HG03442 (cell line): ENCODE measurements around the gene SLX4IP.
"Not testable (repeated sequence)": the region's sequence is repeated elsewhere in the genome, so short reads cannot be mapped to it uniquely, and the experiment has no call there.

ENCODE experiments used
- ATAC-seq: cut with Tn5 transposase; IDR thresholded peaks from one replicate; pipeline ENCODE4 v1.9.1; 2021; ENCODE audit warnings: mild to moderate bottlenecking, moderate library complexity; ENCODE audit not compliant: unreplicated experiment

SLX4IP gene

GRCh38 chr20:10434832-10435812 is at the start of gene SLX4IP:
SLX4IP (plus strand) TSS chr20:10435305; CDS start chr20:10458205, 22,900 bp downstream.
- ATAC-seq: peak; percentile 61

DNA sequence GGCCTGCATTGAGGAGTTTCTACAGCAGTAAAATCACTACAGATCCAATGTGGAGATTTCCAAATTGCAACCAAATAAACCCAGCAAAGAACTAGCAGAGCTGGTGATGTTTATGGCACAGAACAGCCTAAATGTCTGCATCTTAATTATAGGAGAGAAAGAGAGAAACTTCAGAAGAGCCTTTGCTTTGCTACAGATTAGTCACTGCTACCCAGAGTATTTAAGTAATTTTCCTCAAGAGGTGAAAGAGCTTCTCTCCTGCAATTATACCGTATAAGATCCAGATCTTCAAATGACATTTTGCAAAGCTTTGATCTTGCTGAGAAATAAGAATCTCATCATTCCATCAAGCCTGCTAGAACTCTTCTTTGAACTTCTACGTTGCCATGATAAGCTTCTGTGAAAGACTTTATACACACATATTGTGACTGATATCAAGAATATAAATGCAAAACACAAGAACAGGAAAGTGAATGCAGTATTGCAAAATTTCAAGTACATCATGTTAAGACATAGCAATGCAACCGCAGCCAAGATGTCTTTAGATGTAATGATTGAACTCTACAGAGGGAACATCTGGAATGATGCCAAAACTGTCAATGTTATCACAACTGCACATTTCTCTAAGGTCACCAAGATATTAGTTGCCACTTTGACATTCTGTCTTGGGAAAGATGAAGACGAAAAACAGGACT is 49.1 kb upstream of the SLX4IP start:
- ATAC-seq: no peak

- ATAC-seq: no peak
Observed at GRCh38 chr20:10387686-10388085, 47.4 kb upstream of the SLX4IP start.

- ATAC-seq: no peak
Observed at GRCh38 chr20:10388597-10388996, 46.5 kb upstream of the SLX4IP start.

DNA sequence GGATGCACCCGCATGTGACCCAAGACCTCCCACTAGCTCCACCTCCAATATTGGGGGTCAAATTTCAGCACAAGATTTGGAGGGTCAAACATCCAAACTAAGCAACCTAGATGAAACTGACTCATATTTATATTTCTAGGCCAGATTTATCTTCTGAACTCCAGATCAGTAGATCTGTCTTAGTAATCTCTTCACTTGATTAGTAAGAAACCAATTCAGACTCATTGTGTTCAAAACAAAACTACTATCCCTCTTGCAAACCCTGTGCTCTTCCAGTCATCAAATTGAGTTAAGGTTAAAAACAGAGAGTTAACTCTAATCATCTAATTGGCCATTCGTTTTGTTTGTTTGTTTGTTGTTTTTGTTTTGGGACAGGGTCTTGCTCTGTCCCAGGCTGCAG is 44.4 kb upstream of the SLX4IP start:
- ATAC-seq: no peak

DNA sequence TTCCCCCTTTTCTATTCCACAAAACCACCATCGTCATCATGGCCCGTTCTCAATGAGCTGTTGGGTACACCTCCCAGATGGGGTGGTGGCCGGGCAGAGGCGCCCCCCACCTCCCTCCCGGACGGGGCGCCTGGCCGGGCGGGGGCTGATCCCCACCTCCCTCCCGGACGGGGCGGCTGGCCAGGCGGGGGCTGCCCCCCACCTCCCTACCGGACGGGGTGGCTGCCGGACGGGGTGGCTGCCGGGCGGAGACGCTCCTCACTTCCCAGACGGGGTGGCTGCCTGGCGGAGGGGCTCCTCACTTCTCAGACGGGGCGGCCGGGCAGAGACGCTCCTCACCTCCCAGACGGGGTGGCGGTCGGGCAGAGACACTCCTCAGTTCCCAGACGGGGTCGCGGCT is 40.4 kb upstream of the SLX4IP start:
- ATAC-seq: not testable (repeated sequence)

- ATAC-seq: no peak
Observed at GRCh38 chr20:10398834-10399369, 36.2 kb upstream of the SLX4IP start.

- ATAC-seq: peak; percentile 68
Observed at GRCh38 chr20:10402938-10403608, 32.0 kb upstream of the SLX4IP start.

GRCh38 chr20:10404023-10404628 is 31.0 kb upstream of the SLX4IP start:
- no peak for ATAC-seq

DNA sequence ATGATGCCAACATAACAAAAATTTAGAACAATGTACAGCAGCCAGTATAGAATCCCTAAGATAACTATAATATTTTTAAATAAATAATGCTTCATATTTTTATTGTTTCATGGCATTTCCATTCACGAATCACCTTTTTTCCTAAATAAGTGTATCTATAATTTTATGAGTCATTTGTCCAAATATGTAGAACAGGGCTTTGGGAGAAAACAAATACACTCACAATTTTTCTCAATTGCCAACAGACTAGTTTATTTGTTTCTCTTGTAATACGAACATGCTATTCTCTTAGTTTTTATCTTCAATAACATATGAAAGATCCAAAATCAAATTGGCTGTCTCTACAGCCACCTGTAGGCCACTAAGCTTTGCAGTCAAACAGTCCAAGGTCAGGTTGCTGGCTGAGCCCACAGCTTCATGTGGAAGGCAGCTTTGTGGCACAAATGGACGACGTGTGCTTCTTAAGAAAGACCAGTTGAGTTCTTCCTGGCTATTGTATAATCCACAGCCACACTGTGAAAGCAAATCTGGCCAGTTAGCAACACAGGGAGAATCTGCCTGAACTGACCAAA is 30.1 kb upstream of the SLX4IP start:
- no peak for ATAC-seq

DNA sequence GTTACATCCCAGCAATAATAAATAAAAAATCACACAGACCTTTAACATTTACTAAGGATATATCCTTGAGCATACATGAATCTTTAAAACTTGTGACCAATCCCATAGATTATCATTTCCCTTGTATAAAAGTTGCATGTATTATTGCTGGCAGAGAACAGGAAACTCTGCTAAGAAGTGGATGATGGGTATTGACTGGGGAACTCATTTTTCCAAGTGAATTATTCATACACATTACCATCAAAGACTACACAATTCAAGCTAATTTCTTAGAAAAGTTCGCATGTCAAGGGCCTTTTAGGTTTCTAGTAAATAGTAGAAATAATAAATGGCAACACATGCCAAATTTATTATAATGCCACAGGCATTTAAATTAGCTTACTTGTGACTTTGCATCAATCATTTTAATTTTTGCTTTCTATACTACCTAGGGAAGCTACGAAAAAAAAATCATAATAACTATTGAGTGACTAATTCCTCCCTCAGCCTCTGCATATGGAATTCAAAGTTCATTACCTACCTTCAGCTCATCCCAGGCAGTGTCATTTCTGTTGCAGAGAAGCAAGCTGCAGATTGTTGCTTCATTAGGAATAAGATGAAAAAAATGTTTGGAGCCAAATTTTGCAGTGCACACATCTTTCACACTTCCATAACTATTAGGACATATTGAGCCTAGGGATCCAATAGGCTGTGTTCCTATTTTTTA is 26.8 kb upstream of the SLX4IP start:
- ATAC-seq: no peak

DNA sequence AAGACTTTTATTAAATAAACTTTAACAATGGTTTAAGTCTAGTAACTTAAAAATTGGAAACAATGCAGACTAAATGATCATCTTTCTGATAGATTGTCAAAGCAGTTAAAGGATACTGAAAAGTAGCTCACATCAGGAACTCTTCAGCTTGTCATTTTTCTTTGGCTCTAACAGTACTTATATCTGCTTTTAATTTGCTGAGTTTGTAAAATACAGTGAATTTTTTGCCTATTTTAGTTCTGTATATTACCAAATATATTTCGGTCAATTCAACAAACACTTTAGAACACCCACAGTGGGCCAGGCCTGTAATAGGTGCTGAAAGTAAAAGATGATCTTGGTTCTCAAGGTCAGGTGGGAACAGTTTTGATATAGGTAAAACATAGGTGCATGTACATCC is 23.4 kb upstream of the SLX4IP start:
- no peak for ATAC-seq

DNA sequence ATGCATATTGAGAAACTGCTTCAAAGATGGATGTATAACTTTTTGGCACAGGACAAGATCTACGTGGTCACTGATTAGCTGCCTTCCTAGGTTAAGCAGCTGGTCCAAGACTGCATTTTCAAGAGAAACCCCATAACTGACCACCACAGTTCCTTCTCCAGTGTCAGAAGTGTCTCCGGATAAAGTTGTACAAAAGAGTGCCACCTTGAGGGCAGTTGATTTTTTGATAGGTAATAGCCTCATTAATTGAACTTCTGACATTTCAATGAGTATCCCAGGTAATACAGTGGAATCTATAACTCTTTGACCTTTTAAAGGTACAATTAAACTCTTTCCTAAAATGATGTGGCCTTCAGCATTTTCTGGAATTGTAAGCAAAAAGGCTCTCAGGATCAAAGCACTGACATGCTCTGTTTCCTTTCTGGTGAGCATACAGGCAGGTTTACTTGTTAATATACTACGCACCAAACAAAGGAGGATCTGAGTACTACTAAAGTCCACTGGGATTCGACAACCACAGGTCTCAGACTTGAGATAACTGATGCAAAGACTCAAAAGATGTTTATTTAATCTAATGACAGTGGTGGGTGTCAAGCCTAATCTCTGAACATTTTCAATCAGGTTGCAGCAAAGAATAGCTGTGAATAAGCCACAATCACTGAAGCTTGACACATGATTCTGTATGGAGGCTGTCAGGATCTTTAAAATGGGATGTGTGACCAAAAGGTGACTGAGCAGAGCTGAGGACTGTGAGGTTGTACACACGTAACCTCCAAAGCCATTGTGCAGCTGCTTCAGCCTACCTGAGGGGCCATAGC is 22.3 kb upstream of the SLX4IP start:
- ATAC-seq: peak; percentile 49

GRCh38 chr20:10415013-10415650 is 20.0 kb upstream of the SLX4IP start:
- no peak for ATAC-seq

DNA sequence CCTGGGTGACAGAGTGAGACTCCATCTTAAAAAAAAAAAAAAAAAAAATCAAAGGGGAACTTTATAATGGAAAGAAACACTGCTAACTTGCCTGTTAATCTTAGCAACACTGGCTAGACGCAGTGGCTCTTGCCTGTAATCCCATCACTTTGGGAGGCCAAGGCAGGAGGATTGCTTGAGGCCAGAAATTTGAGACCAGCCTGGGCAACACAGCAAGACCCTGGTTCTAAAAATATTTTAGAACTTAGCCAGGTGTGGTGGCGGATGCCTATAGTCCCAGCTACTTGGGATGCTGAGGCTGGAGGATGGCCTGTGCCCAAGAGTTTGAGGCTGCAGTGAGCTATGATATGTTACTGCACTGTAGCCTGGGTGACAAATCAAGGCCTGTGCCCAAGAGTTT is 17.9 kb upstream of the SLX4IP start:
- not testable (repeated sequence) for ATAC-seq

- ATAC-seq: no peak
Observed at GRCh38 chr20:10419550-10420133, 15.5 kb upstream of the SLX4IP start.

DNA sequence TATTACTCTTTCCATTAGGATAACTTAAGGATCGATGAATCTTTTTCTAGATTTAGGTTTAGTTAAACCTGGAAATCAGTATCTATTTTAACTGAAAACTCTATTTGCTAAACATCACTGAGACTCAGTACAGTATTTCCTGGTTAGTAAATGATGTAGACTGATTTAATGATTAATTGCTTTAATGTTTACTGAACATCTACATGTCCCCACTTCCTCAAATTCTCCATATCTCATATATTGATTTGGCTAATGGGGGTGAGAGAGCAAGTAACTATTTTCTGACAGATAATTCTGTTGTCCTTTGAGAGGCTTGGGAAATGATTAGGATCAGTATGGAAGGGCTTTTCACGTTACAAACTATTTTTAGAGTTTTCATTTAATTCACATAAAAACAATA is 11.4 kb upstream of the SLX4IP start:
- ATAC-seq: no peak

DNA sequence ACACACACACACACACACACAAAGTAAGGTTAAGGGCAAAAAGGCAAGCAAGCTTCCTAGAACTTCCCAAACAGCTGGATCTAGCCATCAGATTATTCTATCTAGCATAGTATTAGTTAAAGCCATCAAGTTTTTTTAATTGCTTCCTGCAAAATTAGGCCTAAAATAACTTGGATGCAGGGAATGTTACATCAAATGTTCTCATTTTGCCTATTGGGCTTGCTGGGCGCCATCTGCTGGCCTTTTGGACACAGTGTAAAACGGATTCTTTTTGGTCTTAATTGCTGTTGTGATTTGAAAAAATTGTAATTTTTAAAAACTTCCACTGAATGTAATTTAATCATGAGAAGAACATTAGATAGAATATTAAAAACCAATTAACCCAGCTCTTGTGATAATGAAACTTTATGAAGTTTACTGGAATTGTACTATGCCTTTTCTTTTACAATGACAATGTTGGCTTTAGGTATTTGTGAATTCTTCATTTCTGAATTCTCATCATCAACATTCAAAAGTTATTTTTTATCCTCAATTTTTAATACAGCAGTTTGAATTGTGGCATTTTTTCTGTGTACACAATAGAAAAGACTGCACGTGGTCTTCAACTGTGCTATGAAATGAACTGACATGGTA is 7.9 kb upstream of the SLX4IP start:
- no peak for ATAC-seq
